Inflammatory macrophage treated with lipopolysaccharide for 4 hours (primary cell): ENCODE measurements around the gene LDLRAD4.
"Not testable (repeated sequence)": the region's sequence is repeated elsewhere in the genome, so short reads cannot be mapped to it uniquely, and the experiment has no call there.

ENCODE experiments used
- DNase-seq: peaks from one replicate; pipeline ENCODE4 v3.0.0-alpha.2; 2020

The LDLRAD4 gene

GRCh38 chr18:13481331-13481730, 262.8 kb downstream of the LDLRAD4 start:
- no peak for DNase-seq

- DNase-seq, result peak; percentile 69
Measured at GRCh38 chr18:13481820-13482617, 263.5 kb downstream of the LDLRAD4 start.

- DNase-seq, result no peak
Measured at GRCh38 chr18:13482618-13482945, 264.0 kb downstream of the LDLRAD4 start.

- no peak for DNase-seq
Measured at GRCh38 chr18:13483316-13484270, 265.0 kb downstream of the LDLRAD4 start.

- no peak for DNase-seq
Measured at GRCh38 chr18:13485182-13485581, 266.6 kb downstream of the LDLRAD4 start.

GRCh38 chr18:13485604-13486003, 267.0 kb downstream of the LDLRAD4 start:
- DNase-seq, result no peak

GRCh38 chr18:13486284-13486683, 267.7 kb downstream of the LDLRAD4 start:
- no peak for DNase-seq

- DNase-seq, result no peak
Measured at GRCh38 chr18:13486686-13487085, 268.1 kb downstream of the LDLRAD4 start.

- no peak for DNase-seq
Measured at GRCh38 chr18:13487237-13487636, 268.7 kb downstream of the LDLRAD4 start.

GRCh38 chr18:13488281-13488929, 269.8 kb downstream of the LDLRAD4 start:
- no peak for DNase-seq

- DNase-seq, result not testable (repeated sequence)
Measured at GRCh38 chr18:13489303-13489702, 270.7 kb downstream of the LDLRAD4 start.

- no peak for DNase-seq
Measured at GRCh38 chr18:13491138-13491537, 272.6 kb downstream of the LDLRAD4 start.

- DNase-seq, result no peak
Measured at GRCh38 chr18:13492314-13492713, 273.8 kb downstream of the LDLRAD4 start.

- peak; percentile 27 for DNase-seq
Measured at GRCh38 chr18:13493079-13493478, 274.5 kb downstream of the LDLRAD4 start.

GRCh38 chr18:13493725-13494124, 275.2 kb downstream of the LDLRAD4 start:
- no peak for DNase-seq

- DNase-seq, result peak; percentile 31
Measured at GRCh38 chr18:13494871-13495445, 276.4 kb downstream of the LDLRAD4 start.

- DNase-seq, result no peak
Measured at GRCh38 chr18:13495961-13496360, 277.4 kb downstream of the LDLRAD4 start.

- no peak for DNase-seq
Measured at GRCh38 chr18:13496691-13497281, 278.2 kb downstream of the LDLRAD4 start.

- DNase-seq, result no peak
Measured at GRCh38 chr18:13499803-13500202, 281.2 kb downstream of the LDLRAD4 start.

GRCh38 chr18:13500227-13500865, 281.8 kb downstream of the LDLRAD4 start:
- peak; percentile 30 for DNase-seq

- no peak for DNase-seq
Measured at GRCh38 chr18:13500869-13501542, 282.4 kb downstream of the LDLRAD4 start.

GRCh38 chr18:13501543-13501887, 283.0 kb downstream of the LDLRAD4 start:
- DNase-seq, result no peak
